ENCODE measurements around the gene PITPNB.

Gene PITPNB

DNA sequence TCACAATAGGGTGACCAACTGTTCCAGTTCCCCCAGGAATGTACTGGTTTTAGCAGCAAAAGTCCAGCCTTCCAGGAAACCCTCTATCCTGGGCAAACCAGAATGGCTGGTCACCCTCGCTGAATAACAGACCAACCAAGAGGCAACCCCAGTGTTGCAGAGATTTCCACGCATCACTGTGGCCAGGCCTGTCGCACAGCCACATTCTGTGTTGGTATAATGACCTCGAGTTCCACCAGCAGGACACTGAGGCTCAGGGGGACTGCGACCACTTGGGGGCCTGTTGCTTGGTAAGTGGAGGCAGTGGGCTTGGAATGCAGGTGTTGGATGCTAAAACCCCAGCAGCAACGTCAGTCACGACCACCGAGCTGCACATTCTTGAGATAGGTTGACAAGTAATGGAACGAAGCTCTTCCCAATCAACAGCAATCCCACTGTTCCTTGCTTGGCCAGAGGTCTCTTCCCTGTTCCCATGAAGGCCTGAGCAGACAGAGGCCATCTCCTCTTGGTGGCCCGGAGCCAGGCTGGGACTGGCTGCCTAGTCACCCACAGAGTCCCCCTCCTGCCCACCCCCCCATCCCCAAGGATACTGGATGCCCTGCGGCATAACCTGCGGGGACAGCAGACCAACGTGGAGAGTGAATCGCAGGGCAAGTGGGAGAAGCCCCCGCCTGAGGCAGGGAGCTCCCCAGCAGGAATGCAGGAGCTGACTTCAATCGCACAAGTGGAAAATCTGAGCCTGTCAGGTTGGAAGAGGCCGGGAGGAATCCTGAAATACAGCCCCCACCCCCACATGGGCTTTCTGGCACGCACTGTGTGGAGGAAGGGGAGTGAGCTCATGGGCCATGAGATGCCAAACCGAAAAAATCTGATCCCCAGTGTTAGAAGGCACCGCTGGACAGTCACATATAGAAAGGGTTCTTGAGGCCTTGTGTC is 74.1 kb downstream of the PITPNB start:
- DNase-seq = no peak
- in situ Hi-C loops (cut with HindIII; ENCODE audit: low pct_ligation_motif_present, low pct_unique_long_range_greater_than_20kb, low sequenced_read_pairs) = no loop called here

- in situ Hi-C loops (cut with HindIII; ENCODE audit: low pct_ligation_motif_present, low pct_unique_long_range_greater_than_20kb, low sequenced_read_pairs) = no loop called here
- DNase-seq = no peak
Observed at GRCh38 chr22:27844256-27844655, 74.8 kb downstream of the PITPNB start.

GRCh38 chr22:27843441-27843840 is 75.6 kb downstream of the PITPNB start:
- in situ Hi-C loops (cut with HindIII; ENCODE audit: low pct_ligation_motif_present, low pct_unique_long_range_greater_than_20kb, low sequenced_read_pairs) = no loop called here
- no peak for DNase-seq

DNA sequence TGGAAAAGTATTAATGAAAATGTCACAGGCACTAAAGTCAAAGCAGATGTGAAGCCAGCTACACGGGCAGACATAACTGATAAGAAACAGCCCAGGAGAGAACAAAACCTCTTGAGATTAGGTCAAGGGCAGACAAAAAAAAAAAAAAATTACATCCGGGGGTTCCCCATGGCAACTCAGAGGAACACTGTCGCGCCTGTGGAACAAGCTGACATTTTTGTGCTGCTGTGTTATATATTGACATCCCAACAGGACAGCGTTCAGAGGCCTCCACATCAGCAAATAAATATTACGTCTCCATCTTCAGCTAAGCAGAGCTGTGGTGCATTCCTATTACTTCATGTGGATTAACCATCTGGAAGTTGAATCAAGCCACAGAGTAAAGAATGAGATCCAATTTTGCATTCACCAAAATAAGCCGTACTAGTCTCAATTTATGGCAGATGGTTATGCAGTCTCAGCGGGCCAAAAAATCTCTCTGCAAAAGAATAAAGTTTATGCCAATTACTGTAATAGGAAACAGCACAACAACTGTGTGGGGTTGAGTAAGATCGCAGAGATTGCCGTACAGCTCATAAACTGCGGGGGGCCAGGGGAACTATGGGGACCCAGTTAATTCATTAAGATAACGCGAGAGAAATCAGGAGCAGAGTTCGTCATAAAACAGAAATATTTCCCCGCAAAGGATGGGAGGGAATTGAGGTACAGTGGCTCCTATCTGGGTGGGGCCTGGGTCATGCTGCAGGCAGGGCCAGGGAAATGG is 76.2 kb downstream of the PITPNB start:
- in situ Hi-C loops (cut with HindIII; ENCODE audit: low pct_ligation_motif_present, low pct_unique_long_range_greater_than_20kb, low sequenced_read_pairs) = no loop called here
- DNase-seq = no peak

DNA sequence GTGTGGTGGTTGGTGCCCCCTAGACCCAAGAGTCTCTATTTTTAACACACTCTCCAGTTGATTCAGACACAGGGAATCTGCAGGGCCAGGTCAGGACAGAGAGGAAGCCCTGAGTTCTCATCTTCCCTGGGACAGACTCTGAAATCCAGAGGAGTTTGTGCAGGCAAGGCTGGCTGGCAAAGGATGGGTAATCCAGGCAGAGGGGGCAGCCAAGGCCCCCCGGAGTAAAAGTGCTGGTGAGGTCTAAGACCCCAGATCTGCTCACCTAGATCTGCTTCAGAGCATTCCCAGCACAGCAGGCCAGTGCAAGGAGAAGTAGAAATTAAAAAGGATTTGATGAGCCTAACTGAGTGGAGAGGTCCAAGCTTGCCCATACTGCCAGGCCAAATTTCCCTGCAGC is 76.9 kb downstream of the PITPNB start:
- no peak for DNase-seq
- in situ Hi-C loops (cut with HindIII; ENCODE audit: low pct_ligation_motif_present, low pct_unique_long_range_greater_than_20kb, low sequenced_read_pairs) = no loop called here

DNA sequence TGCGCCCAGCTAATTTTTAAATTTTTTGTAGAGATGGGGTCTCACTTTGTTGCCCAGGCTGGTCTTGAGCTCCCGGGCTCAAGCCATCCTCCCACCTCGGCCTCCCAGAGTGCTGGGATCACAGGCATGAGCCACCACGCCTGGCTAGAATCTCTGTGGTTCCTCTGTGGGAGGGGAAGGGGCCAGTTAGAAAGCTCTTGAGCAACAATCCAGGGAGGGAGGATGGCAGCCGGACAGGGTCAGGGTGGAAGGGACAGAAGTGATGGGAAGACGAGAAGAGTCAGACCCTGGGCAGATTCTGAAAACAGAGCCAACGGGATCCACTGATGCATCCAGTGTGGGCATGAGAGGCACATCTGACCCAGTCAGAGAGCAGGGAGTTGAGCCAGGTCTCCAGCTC is 78.6 kb downstream of the PITPNB start:
- in situ Hi-C loops (cut with HindIII; ENCODE audit: low pct_ligation_motif_present, low pct_unique_long_range_greater_than_20kb, low sequenced_read_pairs) = no loop called here

GRCh38 chr22:27839057-27839660 is 79.9 kb downstream of the PITPNB start:
- DNase-seq = no peak
- in situ Hi-C loops (cut with HindIII; ENCODE audit: low pct_ligation_motif_present, low pct_unique_long_range_greater_than_20kb, low sequenced_read_pairs) = no loop called here

More for the DNA sequence above, 78.6 kb downstream of the PITPNB start:
- no peak for DNase-seq

- no peak for DNase-seq
Observed at GRCh38 chr22:27836181-27836580, 82.9 kb downstream of the PITPNB start.

GRCh38 chr22:27835446-27835845 is 83.6 kb downstream of the PITPNB start:
- in situ Hi-C loops (cut with HindIII; ENCODE audit: low pct_ligation_motif_present, low pct_unique_long_range_greater_than_20kb, low sequenced_read_pairs) = no loop called here
- no peak for DNase-seq

More at GRCh38 chr22:27836181-27836580, 82.9 kb downstream of the PITPNB start:
- in situ Hi-C loops (cut with HindIII; ENCODE audit: low pct_ligation_motif_present, low pct_unique_long_range_greater_than_20kb, low sequenced_read_pairs) = no loop called here

GRCh38 chr22:27834364-27835185 is 84.5 kb downstream of the PITPNB start:
- no peak for DNase-seq
- in situ Hi-C loops (cut with HindIII; ENCODE audit: low pct_ligation_motif_present, low pct_unique_long_range_greater_than_20kb, low sequenced_read_pairs) = no loop called here

- no peak for DNase-seq
- in situ Hi-C loops (cut with HindIII; ENCODE audit: low pct_ligation_motif_present, low pct_unique_long_range_greater_than_20kb, low sequenced_read_pairs) = no loop called here
Observed at GRCh38 chr22:27833803-27834202, 85.3 kb downstream of the PITPNB start.

GRCh38 chr22:27832606-27833005 is 86.5 kb downstream of the PITPNB start:
- no peak for DNase-seq
- in situ Hi-C loops (cut with HindIII; ENCODE audit: low pct_ligation_motif_present, low pct_unique_long_range_greater_than_20kb, low sequenced_read_pairs) = no loop called here

DNA sequence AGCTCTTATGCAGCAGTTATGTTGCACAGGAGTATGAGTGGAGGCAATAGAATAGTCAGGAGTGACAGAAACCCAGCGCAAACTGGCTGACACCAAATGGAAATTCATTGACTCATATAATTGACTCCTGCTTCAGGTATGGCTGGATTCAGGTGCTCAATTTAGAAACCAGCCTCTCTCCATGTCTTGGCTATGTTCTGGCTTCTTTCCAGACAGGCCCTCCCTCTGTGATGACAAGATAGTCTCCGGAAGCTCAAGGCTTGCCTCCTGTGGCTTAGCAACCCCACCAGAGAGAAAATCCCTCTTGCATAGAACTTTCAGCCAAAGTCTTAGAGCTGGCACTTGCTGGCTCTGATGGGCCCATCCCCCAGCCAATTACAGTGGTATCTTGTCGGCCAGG is 89.4 kb downstream of the PITPNB start:
- no peak for DNase-seq
- in situ Hi-C loops (cut with HindIII; ENCODE audit: low pct_ligation_motif_present, low pct_unique_long_range_greater_than_20kb, low sequenced_read_pairs) = no loop called here

GRCh38 chr22:27827604-27828587 is 91.2 kb downstream of the PITPNB start:
- DNase-seq = no peak
- in situ Hi-C loops (cut with HindIII; ENCODE audit: low pct_ligation_motif_present, low pct_unique_long_range_greater_than_20kb, low sequenced_read_pairs) = no loop called here

DNA sequence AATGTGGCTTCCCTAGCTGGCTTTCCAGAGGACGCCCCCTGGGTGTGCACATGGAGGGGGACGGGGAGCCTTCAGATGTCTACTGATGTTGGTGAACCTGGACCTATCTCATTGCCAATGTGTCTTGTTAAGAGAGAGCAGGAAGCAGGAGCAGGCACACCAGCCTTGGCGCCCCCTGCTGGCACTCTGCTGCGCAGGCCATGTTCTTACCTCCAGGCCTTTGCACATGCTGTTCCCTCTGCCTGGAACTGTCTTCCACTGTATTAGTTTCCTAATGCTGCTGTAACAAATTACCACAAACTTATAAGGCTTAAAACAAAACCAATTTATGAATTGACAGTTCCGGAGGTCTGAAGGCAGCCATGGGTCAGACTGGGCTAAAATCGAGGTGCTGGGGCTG is 93.9 kb downstream of the PITPNB start:
- in situ Hi-C loops (cut with HindIII; ENCODE audit: low pct_ligation_motif_present, low pct_unique_long_range_greater_than_20kb, low sequenced_read_pairs) = no loop called here
- DNase-seq = no peak

GRCh38 chr22:27823221-27823620 is 95.8 kb downstream of the PITPNB start:
- in situ Hi-C loops (cut with HindIII; ENCODE audit: low pct_ligation_motif_present, low pct_unique_long_range_greater_than_20kb, low sequenced_read_pairs) = no loop called here
- no peak for DNase-seq
